Lung (tissue), 12 donors: ENCODE results near the gene PBX3. TPM values are rescaled to one million over a fixed set of nuclear protein-coding genes. Genes with fewer than 3 reads are reported as not detected.

Source experiments
- ATAC-seq: fragments of 200-7000 bp; cut with Tn5 transposase; one replicate; pipeline ENCODE4 v1.9.1; 2020; ENCODE audit warnings: moderate number of reproducible peaks; ENCODE audit not compliant: insufficient read depth, low FRiP score
- DNase-seq, 3 donors: peaks; one replicate each; pipeline ENCODE4 v3.0.0-alpha.2; 2013 to 2017
- H3K27ac ChIP-seq, 2 donors: one replicate each; pipeline ENCODE4 v1.5.1; 2013; ENCODE audit warnings: mild to moderate bottlenecking in 2 of 2, moderate library complexity in 2 of 2, control low read depth in 1 of 2, inconsistent platforms in 1 of 2, low read depth in 1 of 2, low read length in 1 of 2
- H3K27me3 ChIP-seq, 3 donors: one replicate each; pipeline ENCODE4 v1.5.1; 2013; ENCODE audit warnings: low read length in 2 of 3; ENCODE audit not compliant: control insufficient read depth in 3 of 3, insufficient read depth in 3 of 3
- H3K36me3 ChIP-seq, 4 donors: one replicate each; pipeline ENCODE4 v1.5.1; 2013; ENCODE audit warnings: low read length in 4 of 4, mild to moderate bottlenecking in 1 of 4, moderate library complexity in 1 of 4; ENCODE audit not compliant: control insufficient read depth in 4 of 4, insufficient read depth in 4 of 4
- H3K4me1 ChIP-seq, 5 donors: one replicate each; pipeline ENCODE4 v1.5.1; 2013; ENCODE audit warnings: low read length in 5 of 5, mild to moderate bottlenecking in 2 of 5, moderate library complexity in 1 of 5; ENCODE audit not compliant: control insufficient read depth in 5 of 5, insufficient read depth in 5 of 5
- H3K4me3 ChIP-seq: one replicate; pipeline ENCODE4 v1.5.1; 2013; ENCODE audit warnings: mild to moderate bottlenecking, control low read depth, moderate library complexity
- H3K9ac ChIP-seq, 2 donors: one replicate each; pipeline ENCODE4 v1.5.1; 2013; ENCODE audit warnings: low read length in 2 of 2, control low read depth in 1 of 2; ENCODE audit not compliant: insufficient read depth in 1 of 2
- H3K9me3 ChIP-seq, 4 donors: one replicate each; pipeline ENCODE4 v1.5.1; 2013; ENCODE audit warnings: low read length in 3 of 4, mild to moderate bottlenecking in 1 of 4, moderate library complexity in 1 of 4; ENCODE audit not compliant: control insufficient read depth in 4 of 4, insufficient read depth in 3 of 4
- WGBS, 2 donors: extraction: QIAGEN DNeasy Blood & Tissue Kit; methylation state at CpG; one replicate each; pipeline ENCODE4 v1.1.7; 2013; 5-methylcytosine and 5-hydroxymethylcytosine counted together
- polyA plus RNA-seq, 2 donors: library from polyadenylated mRNA; stranded (reverse); fragments of 200-250 nt; gene quantifications; one replicate each; pipeline ENCODE4 v1.2.1, GENCODE V29; 2013
- total RNA-seq, 2 donors: library from RNA; depleted of rRNA in 1 of 2; stranded (reverse); fragments of >200 nt in 1 of 2; gene quantifications; one replicate each; pipeline ENCODE4 v1.2.1, GENCODE V29; 2014 to 2021
- TF ChIP-seq, protein P1 (sequence below): IDR thresholded peaks from 2 replicates; pipeline ENCODE4 v1.5.1; 2012; ENCODE audit warnings: mild to moderate bottlenecking; ENCODE audit errors: control extremely low read depth, extremely low read depth
- donor health status: control.
- donor health status: control.
- donor health status: Bipolar disorder and iron deficiency.
- donor health status: healthy.
- donor health status: DM: yes; HTN: yes; CAD: no.

Gene PBX3
- total and polyA plus RNA-seq, 4 donors: 8.6 to 60.4 (median 26.4) TPM

DNA sequence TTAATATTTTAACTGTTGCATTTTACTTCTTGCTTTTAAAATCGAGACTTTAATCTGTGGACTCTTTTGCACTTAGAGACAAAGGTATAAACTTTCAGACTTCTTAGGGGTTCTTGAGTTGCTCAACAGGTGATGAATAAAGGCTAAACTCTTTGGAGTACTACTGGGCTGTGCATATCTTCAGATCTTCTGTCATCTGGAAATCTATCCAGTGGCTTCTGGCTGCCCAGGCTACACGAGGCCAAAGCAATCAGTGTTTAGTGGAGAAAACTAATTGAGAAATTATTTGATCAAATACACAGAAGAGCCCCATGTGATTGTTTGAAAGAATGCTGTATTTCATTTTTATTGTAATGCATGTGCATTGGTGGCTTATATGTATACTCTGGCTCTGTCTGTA, 146.1 kb downstream of the PBX3 start:
- Histone ChIP-seq H3K4me3 (no peak overlapping the region), H3K36me3 (no peaks in the 10 kb centered on the region), H3K9me3 (no peaks in the 10 kb centered on the region), H3K27me3 (no peaks in the 10 kb centered on the region), H3K27ac (no peak overlapping the region), H3K9ac (no peak overlapping the region), H3K4me1 (peaks cover 0 to 36% (median 4%) of the 10 kb centered on the region in 5 donors)
- WGBS, 2 donors: 80 to 88% methylated on average over 2 of the region's 2 CpGs
- DNase-seq (no peak), ATAC-seq (no peak)
- TF ChIP-seq, protein P1, sequence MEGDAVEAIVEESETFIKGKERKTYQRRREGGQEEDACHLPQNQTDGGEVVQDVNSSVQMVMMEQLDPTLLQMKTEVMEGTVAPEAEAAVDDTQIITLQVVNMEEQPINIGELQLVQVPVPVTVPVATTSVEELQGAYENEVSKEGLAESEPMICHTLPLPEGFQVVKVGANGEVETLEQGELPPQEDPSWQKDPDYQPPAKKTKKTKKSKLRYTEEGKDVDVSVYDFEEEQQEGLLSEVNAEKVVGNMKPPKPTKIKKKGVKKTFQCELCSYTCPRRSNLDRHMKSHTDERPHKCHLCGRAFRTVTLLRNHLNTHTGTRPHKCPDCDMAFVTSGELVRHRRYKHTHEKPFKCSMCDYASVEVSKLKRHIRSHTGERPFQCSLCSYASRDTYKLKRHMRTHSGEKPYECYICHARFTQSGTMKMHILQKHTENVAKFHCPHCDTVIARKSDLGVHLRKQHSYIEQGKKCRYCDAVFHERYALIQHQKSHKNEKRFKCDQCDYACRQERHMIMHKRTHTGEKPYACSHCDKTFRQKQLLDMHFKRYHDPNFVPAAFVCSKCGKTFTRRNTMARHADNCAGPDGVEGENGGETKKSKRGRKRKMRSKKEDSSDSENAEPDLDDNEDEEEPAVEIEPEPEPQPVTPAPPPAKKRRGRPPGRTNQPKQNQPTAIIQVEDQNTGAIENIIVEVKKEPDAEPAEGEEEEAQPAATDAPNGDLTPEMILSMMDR: no peak

DNA sequence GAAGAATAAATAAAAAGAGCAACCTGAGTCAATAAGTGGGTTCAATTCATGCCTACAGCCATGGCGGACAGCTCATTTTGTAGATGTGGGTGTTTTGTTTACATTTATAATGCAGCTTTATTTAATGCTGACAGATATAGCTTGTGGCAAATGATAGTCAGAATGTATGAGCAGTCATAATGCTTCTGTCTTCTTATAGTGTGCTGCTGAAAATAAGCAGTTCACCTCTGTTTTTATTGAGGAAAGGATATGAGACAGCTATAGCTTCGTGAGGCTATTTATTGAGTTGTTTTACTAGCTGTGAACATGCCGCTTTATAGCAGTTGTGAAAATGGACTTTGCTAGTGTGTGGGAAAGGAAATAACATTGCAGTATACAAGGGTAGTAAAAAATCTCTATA, 147.4 kb downstream of the PBX3 start:
- no peak overlapping the region for H3K4me3 ChIP-seq
- no peak overlapping the region for H3K27ac ChIP-seq
- no peak for DNase-seq
- no peaks in the 10 kb centered on the region for H3K36me3 ChIP-seq
- H3K27me3 ChIP-seq: no peaks in the 10 kb centered on the region
- TF ChIP-seq, protein P1: no peak
- no peak overlapping the region for H3K9ac ChIP-seq
- H3K4me1 ChIP-seq: peaks cover 0 to 24% (median 4%) of the 10 kb centered on the region in 5 donors
- H3K9me3 ChIP-seq: no peaks in the 10 kb centered on the region
- ATAC-seq: no peak
- 95 to 100% methylated on average over 3 of the region's 3 CpGs for WGBS, 2 donors

DNA sequence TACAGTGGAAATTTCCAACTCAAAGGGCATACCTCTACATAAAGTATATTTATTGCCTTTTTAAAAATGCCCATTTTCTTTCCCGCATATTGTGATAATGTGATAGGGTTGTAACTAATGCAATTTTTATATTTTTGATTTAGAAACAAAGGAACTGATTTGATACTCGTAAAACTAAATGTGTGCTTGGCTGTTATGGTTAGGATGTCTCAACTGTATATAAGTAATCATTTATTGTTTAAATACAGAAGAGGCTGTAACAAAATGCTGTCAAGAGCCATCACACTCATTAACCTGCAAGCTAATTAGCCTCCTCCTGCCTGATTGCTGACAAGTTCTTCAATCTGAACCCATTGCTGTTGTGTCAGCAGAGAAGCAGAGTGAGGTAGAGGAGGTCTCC, 149.2 kb downstream of the PBX3 start:
- ATAC-seq: no peak
- Histone ChIP-seq H3K27ac (no peak overlapping the region), H3K4me1 (peaks cover 0 to 8% (median under 1%) of the 10 kb centered on the region in 5 donors), H3K9ac (no peak overlapping the region), H3K4me3 (no peak overlapping the region), H3K27me3 (no peaks in the 10 kb centered on the region), H3K36me3 (no peaks in the 10 kb centered on the region), H3K9me3 (no peaks in the 10 kb centered on the region)
- WGBS, 2 donors: 96 to 97% methylated on average over 2 of the region's 2 CpGs
- TF ChIP-seq, protein P1: no peak
- no peak for DNase-seq

DNA sequence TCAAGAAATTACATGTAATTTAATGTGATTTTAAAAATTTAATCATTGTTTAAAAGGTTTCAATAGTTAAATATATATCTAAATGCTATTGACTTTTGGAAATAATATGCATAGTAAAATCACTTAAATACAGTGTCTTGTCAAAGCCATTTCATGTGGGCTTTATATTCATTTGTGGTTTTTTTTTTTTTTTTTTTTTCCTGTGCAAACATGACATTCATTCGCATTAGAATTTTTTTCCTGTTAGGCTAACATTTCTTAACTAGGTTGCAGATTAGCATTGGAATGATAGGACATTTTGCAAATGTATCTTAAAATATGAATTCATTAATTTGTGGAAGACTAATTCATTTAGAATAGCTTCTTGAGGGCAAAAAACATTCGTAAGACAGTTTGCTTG, 149.8 kb downstream of the PBX3 start:
- no peak for ATAC-seq
- H3K27ac ChIP-seq: no peak overlapping the region

More for the DNA sequence above, 149.8 kb downstream of the PBX3 start:
- Histone ChIP-seq H3K9ac (no peak overlapping the region), H3K36me3 (no peaks in the 10 kb centered on the region), H3K4me3 (no peak overlapping the region), H3K4me1 (peaks cover 0 to 8% (median 0%) of the 10 kb centered on the region in 5 donors), H3K9me3 (no peaks in the 10 kb centered on the region), H3K27me3 (no peaks in the 10 kb centered on the region)
- 83 to 90% methylated on average over 2 of the region's 2 CpGs for WGBS, 2 donors
- DNase-seq: no peak
- TF ChIP-seq, protein P1: no peak
